T-helper 1 cell treated with Interleukin-12 subunit alpha and Interleukin-12 subunit beta and Interleukin-4 antibody, amounts not matched to agents 30 ng/mL and 1 ng/mL, for 36 hours (primary cell): ENCODE measurements around the gene CAMK2B. TPM values are rescaled to one million over a fixed set of nuclear protein-coding genes. Genes with fewer than 3 reads are reported as not detected.

Source experiments
- intact Hi-C: fragments of 100-400 bp; cut with micrococcal nuclease; formaldehyde crosslinking; loops from one replicate; pipeline ENCODE4 v1.15.1; 2024
- total RNA-seq: library from RNA; stranded (reverse); gene quantifications from 2 replicates; pipeline ENCODE4 v1.2.3, GENCODE V29; 2022

The CAMK2B gene
- total RNA-seq, 1 donor from 2014 or later, result not detected

- intact Hi-C loops, result no loop called here
These were observed 89.6 kb downstream of the CAMK2B start for GRCh38 chr7:44235582-44236332.

- intact Hi-C loops, result no loop called here
These were observed 90.3 kb downstream of the CAMK2B start for GRCh38 chr7:44235066-44235465.

DNA sequence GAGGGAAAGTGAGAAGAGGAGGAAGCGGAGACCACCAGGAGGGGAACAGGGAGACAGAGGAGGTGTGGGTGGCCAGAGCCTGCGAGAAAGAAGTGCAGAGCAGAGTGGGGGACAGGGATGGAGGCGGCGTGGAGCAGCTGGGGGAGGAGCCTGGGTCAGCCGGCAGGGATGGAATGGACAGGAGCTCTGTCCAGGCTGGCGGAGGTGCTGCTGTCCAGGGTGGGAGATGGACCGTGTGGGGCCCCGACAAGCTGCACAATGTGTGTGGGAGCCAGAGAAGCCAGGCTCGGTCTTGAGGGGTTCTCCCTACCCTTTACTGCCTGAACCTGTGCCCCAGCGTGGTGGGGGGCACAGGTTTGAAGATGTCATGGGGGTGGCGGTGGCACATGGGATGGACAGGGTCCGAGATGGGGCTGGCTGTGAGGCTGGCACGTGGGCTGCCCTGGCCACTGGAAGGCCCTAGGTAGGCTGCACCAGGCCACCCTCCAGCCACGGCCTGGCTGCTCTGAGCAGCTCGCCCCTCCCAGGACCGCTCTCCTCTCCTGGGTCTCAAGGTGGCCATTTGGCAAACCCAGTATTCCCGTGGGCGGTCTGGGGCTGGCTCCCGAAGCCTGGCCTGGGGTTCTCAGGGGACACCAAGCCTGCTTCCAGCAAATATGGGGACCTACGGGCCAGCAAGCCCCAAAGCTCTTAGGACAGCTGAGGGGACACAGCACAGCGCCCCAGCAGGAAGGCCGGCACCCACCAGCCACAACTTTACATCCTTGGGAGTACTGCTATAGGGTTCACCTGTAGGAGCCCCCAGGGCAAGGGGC, 92.3 kb downstream of the CAMK2B start:
- intact Hi-C loops, result no loop called here

DNA sequence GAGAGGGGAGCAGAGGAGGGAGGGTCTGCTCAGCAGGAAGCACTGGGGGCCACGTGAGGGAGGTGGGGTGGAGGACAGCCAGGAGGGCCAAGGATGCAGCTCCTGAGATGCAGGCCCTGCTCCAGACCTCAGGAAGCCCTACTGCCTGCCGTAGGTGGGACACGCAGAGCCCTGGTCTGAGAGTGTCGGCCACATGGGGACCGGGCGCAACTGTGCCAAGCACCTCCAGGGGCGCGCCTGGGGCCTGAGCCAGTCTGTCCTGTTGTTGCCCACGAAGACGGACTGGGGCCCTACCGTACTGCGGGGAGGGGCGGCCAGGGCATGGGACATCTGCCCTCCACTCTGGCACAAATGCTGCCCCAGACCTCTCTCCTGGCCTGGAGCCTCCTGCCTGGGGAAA, 93.0 kb downstream of the CAMK2B start:
- intact Hi-C loops, result no loop called here

GRCh38 chr7:44231088-44231487, 94.3 kb downstream of the CAMK2B start:
- intact Hi-C loops, result no loop called here

DNA sequence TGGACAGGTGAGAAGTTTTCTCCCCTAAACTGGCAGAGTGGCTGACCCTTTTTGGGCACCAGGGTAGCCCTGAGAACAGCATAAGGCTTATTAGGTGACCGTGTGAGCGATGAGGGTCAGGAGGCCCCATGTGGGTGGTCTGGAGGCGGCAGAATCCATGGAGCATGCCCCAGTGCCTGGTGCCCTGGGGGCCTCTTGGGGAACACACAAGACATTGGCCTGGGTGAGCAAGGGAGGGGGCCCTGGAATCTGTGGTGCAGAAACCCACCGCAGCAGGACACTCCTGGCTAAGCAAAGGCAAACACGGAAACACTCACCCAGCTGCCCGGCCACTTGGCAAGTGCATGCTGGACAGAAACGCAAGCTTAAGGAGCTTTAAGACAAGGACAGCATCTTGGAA, 95.1 kb downstream of the CAMK2B start:
- intact Hi-C loops, result no loop called here

GRCh38 chr7:44229546-44230105, 95.8 kb downstream of the CAMK2B start:
- intact Hi-C loops, result no loop called here

DNA sequence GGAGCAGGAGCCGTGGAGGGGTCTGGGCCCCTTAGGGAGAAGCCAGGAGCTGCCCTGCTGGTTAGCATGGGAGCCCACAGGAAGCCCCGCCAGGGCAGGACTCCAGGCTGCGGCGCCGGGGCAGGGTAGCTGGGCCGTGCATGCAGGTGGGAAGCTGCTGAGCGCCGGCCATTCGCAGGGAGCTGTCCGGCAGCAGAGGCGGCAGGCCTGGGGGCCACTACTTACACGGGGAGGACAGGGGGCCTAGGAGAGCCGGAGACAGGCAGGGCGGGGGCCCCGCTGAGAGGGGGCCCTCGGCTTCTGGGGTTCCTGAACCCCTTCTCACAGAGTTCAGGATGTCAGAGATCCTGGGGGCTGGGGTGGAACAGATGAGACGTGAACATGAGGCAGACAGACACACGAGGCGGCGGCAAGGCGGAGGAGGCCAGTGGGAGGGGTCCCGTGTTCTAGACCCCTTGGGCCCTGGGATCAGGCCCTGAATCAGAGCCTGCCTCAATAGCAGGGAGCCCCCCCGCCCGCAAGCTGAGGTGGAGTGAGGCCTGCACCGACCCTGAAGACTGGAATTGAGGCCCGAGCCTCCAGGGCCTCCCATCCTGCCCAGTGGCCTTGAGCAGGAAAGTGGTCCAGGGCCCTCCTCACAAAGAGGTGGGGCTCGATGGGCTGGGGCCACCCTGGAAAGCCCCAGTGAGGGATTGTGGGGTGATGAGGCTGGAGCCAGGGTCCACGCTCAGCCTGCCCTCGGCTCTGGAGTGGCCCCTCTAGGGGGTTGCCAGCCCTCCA, 96.6 kb downstream of the CAMK2B start:
- intact Hi-C loops, result no loop called here

DNA sequence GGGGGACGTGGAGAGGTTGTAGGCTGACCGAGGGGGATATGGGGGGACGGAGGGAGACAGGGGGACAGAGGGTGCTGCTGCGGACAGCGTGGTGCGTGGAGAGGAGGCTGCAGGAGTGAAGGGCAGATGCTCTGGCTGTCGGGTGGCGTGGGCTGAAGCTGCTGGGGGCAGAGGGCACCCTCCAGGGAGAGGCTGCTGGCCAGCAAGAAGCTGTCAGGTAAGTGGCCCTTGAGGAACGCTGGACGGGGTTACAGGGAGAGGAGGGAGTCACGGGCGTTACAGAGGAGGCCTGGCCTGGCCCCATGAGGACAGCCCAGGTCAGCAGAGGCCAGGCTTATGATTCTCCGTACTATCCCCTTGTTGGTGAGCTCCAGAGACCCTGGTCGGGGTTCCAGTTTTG, 97.5 kb downstream of the CAMK2B start:
- intact Hi-C loops, result no loop called here

- intact Hi-C loops, result no loop called here
These were observed 99.0 kb downstream of the CAMK2B start for GRCh38 chr7:44226396-44226753.

GRCh38 chr7:44225566-44226395, 99.6 kb downstream of the CAMK2B start:
- intact Hi-C loops, result no loop called here

- intact Hi-C loops, result no loop called here
These were observed 100.3 kb downstream of the CAMK2B start for GRCh38 chr7:44224974-44225565.

DNA sequence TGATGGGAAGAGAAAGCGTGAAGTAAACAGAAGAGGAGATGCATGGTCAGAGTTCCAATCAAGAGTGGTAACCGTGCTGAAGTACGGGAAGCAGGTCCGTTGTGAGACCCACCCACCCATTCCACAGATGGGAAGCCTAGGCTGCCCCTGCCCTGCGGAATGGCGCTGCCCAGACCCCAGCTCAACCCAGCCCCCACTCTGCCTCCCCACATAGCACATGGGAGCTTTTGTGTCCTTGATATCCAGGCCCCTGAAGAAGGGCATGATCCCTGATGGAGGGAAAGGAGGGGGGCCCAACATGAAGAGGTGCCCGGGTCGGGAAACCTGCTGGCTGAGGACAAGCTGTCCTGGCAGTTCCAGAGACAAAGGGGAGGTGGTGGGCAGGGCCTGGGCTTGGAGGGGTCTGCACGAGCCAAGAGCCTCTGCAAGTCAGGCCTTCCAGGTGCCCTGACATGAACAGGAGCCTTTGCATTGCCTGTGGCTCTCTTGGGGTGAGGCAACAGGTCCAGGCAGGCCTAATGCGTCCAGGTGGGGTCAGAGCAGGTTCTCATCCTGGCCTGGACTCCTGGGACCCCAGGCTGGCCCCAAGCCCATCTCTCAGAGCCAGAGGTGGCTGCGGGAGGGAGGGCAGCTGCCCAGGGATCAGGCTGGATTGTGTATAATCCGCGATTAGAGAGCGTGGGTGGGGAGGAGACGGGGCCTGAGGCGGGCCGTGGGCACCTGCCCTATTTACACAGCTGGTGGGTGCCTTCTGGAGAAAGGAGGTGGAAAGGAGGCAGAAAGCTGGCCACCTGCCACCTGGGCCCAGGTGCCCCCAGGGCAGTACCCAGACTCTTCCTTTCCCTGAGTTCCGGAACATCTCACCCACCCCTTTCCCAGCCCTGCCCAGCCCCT, 101.1 kb downstream of the CAMK2B start:
- intact Hi-C loops, result no loop called here

- intact Hi-C loops, result no loop called here
These were observed 101.9 kb downstream of the CAMK2B start for GRCh38 chr7:44223362-44224079.

DNA sequence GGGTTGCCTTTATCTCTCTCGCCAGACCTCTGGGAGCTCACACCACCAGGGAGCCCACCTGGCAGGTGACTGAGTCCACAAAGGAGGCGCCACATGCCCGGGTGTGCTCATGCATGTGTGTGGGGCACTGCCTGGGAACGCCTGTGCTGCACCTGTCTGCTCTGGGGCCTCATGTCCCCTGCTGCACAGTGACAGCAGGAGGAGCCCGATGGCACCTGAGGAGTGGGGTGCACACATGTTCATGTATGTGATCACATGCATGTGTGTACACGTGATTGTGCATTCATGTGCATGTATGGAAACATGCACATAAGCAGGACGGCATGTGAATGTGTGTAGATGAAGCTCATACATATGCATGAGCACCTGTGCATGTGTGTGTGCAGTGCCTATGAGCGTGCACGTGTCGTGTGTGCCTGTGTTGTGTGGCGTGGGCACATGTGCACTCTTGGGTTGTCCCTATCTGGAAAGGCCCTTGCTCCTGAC, 102.6 kb downstream of the CAMK2B start:
- intact Hi-C loops, result no loop called here

- intact Hi-C loops, result no loop called here
These were observed 103.3 kb downstream of the CAMK2B start for GRCh38 chr7:44222074-44222473.

- intact Hi-C loops, result no loop called here
These were observed 104.1 kb downstream of the CAMK2B start for GRCh38 chr7:44221231-44221791.
